Neural cell (in vitro differentiated cells): Measurements from ENCODE around the gene GNAT3.
A peak's percentile ranks its signal among the peaks of the same experiment; 100 is the strongest.

Source experiments
- EP300 ChIP-seq: fragments of 450-650 bp; conservative IDR thresholded peaks from 2 replicates; pipeline ENCODE4 v1.6.1; 2014; ENCODE audit warnings: antibody characterized with exemption, mild to moderate bottlenecking, moderate library complexity; ENCODE audit not compliant: poor library complexity, severe bottlenecking
- EZH2 ChIP-seq: fragments of 200-600, 300-800 bp; shearing (Covaris generic), sonication (generic); IDR thresholded peaks from 2 replicates; pipeline ENCODE4 v1.6.1; 2014; ENCODE audit warnings: antibody characterized with exemption, low read length, borderline replicate concordance, mild to moderate bottlenecking; ENCODE audit not compliant: insufficient read depth, poor library complexity, severe bottlenecking
- MXI1 ChIP-seq: fragments of 450-650 bp; conservative IDR thresholded peaks from 2 replicates; pipeline ENCODE4 v1.6.1; 2014; ENCODE audit warnings: antibody characterized with exemption, mild to moderate bottlenecking; ENCODE audit not compliant: poor library complexity, severe bottlenecking
- POLR2AphosphoS5 ChIP-seq: IDR thresholded peaks from 2 replicates; pipeline ENCODE4 v1.6.1; 2012
- RAD21 ChIP-seq: fragments of 450-650 bp; conservative IDR thresholded peaks from 2 replicates; pipeline ENCODE4 v1.6.1; 2014; ENCODE audit warnings: antibody characterized with exemption, mild to moderate bottlenecking, moderate library complexity
- TAF1 ChIP-seq: IDR thresholded peaks from 2 replicates; pipeline ENCODE4 v1.6.1; 2012; ENCODE audit warnings: low read depth
- TF ChIP-seq, protein P1 (sequence below): IDR thresholded peaks from 2 replicates; pipeline ENCODE4 v1.6.1; 2012; ENCODE audit warnings: borderline replicate concordance
- TF ChIP-seq, protein P2 (sequence below): fragments of 450-650 bp; IDR thresholded peaks from 2 replicates; pipeline ENCODE4 v1.5.1; 2014; ENCODE audit warnings: antibody characterized with exemption, mild to moderate bottlenecking, moderate library complexity; ENCODE audit not compliant: poor library complexity, severe bottlenecking

DNA sequence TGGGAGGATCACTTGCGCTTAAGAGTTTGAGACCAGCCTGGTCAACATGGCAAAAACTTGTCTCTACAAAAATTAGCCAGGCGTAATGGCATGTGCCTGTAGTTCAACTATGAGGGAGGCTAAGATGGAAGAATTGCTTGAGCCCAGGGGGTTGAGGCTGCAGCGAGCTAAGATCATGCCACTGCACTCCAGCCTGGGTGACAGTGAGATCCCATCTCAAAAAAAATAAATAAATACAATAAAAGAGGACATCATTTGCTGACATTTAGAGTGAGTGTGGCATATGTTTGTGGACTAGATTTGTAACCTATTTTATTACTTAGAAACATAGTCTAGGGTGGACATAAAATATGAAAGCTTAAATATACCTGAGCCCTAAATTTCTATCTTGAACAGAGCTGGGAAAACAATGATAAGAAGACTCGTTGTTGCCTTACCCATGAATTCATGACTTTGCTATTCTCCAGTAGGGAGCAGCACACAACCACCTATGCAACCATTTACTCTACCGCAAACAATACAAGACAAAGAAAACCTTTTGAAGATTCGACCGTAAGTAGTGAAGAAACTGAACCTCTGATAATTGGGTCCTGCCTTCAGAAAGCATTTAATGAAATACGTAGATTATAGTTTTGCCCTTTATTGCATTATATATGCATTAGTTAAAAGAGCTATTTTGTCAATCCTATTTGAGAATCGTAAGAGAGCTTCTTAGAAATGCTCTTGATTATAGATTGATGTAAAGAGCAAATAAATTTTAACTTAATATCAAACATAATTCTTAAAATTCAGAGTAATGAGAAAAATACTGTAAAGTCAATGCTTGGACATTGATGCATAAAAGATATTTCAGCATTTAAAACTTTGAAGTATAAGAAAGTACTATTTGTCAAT lies 83.5 kb downstream of the GNAT3 start:
- TF ChIP-seq, protein P1, sequence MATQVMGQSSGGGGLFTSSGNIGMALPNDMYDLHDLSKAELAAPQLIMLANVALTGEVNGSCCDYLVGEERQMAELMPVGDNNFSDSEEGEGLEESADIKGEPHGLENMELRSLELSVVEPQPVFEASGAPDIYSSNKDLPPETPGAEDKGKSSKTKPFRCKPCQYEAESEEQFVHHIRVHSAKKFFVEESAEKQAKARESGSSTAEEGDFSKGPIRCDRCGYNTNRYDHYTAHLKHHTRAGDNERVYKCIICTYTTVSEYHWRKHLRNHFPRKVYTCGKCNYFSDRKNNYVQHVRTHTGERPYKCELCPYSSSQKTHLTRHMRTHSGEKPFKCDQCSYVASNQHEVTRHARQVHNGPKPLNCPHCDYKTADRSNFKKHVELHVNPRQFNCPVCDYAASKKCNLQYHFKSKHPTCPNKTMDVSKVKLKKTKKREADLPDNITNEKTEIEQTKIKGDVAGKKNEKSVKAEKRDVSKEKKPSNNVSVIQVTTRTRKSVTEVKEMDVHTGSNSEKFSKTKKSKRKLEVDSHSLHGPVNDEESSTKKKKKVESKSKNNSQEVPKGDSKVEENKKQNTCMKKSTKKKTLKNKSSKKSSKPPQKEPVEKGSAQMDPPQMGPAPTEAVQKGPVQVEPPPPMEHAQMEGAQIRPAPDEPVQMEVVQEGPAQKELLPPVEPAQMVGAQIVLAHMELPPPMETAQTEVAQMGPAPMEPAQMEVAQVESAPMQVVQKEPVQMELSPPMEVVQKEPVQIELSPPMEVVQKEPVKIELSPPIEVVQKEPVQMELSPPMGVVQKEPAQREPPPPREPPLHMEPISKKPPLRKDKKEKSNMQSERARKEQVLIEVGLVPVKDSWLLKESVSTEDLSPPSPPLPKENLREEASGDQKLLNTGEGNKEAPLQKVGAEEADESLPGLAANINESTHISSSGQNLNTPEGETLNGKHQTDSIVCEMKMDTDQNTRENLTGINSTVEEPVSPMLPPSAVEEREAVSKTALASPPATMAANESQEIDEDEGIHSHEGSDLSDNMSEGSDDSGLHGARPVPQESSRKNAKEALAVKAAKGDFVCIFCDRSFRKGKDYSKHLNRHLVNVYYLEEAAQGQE = no peak
- TF ChIP-seq EZH2 = no peak
- TF ChIP-seq, protein P2, sequence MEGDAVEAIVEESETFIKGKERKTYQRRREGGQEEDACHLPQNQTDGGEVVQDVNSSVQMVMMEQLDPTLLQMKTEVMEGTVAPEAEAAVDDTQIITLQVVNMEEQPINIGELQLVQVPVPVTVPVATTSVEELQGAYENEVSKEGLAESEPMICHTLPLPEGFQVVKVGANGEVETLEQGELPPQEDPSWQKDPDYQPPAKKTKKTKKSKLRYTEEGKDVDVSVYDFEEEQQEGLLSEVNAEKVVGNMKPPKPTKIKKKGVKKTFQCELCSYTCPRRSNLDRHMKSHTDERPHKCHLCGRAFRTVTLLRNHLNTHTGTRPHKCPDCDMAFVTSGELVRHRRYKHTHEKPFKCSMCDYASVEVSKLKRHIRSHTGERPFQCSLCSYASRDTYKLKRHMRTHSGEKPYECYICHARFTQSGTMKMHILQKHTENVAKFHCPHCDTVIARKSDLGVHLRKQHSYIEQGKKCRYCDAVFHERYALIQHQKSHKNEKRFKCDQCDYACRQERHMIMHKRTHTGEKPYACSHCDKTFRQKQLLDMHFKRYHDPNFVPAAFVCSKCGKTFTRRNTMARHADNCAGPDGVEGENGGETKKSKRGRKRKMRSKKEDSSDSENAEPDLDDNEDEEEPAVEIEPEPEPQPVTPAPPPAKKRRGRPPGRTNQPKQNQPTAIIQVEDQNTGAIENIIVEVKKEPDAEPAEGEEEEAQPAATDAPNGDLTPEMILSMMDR = peak; percentile 53
- TF ChIP-seq POLR2AphosphoS5 = no peak
- no peak for TF ChIP-seq TAF1
- no peak for TF ChIP-seq EP300
- TF ChIP-seq RAD21 = peak; percentile 58
- TF ChIP-seq MXI1 = no peak
